Measurements from ENCODE around the gene RFC1.

- TF ChIP-seq POLR2A (IDR thresholded peaks at IDR 0.05): no peak
- no peak for TF ChIP-seq CTCF (IDR thresholded peaks at IDR 0.05)
Measured at GRCh38 chr4:39280770-39281169, 85.4 kb downstream of the RFC1 start.
